Aorta (tissue), 5 donors: ENCODE data around the gene FAM200C. TPM values are rescaled to one million over a fixed set of nuclear protein-coding genes. Genes with fewer than 3 reads are reported as not detected.

ENCODE experiments used
- ATAC-seq: fragments of 200-7000 bp; cut with Tn5 transposase; one replicate; pipeline ENCODE4 v1.9.1; 2022; ENCODE audit warnings: moderate library complexity; ENCODE audit not compliant: low FRiP score
- DNase-seq, 2 donors: peaks; one replicate each; pipeline ENCODE4 v3.0.0-alpha.2; 2020
- H3K27ac ChIP-seq, 2 donors: one replicate each; pipeline ENCODE4 v1.5.1; 2013; ENCODE audit warnings: low read length in 2 of 2, mild to moderate bottlenecking in 2 of 2, moderate library complexity in 2 of 2, control low read depth in 1 of 2, inconsistent platforms in 1 of 2, low read depth in 1 of 2
- H3K27me3 ChIP-seq, 2 donors: one replicate each; pipeline ENCODE4 v1.6.1; 2013; ENCODE audit warnings: control low read depth in 1 of 2, low read length in 1 of 2, mild to moderate bottlenecking in 1 of 2, moderate library complexity in 1 of 2; ENCODE audit not compliant: insufficient read depth in 2 of 2, control insufficient read depth in 1 of 2
- H3K36me3 ChIP-seq, 2 donors: one replicate each; pipeline ENCODE4 v1.6.1; 2013; ENCODE audit warnings: control low read depth in 1 of 2, low read length in 1 of 2, mild to moderate bottlenecking in 1 of 2; ENCODE audit not compliant: insufficient read depth in 2 of 2, control insufficient read depth in 1 of 2
- H3K4me1 ChIP-seq, 2 donors: one replicate each; pipeline ENCODE4 v1.6.1; 2013; ENCODE audit warnings: low read length in 2 of 2, control low read depth in 1 of 2, mild to moderate bottlenecking in 1 of 2, moderate library complexity in 1 of 2; ENCODE audit not compliant: insufficient read depth in 2 of 2, control insufficient read depth in 1 of 2
- H3K4me3 ChIP-seq, 2 donors: one replicate each; pipeline ENCODE4 v1.5.1; 2013; ENCODE audit warnings: low read length in 2 of 2, control low read depth in 1 of 2, mild to moderate bottlenecking in 1 of 2
- H3K9me3 ChIP-seq: one replicate; pipeline ENCODE4 v1.6.1; 2013; ENCODE audit warnings: mild to moderate bottlenecking, low read length; ENCODE audit not compliant: control insufficient read depth
- WGBS, 2 donors: extraction: QIAGEN DNeasy Blood & Tissue Kit; methylation state at CpG; one replicate each; pipeline ENCODE4 v1.1.7; 2013; 5-methylcytosine and 5-hydroxymethylcytosine counted together
- intact Hi-C, 2 donors: fragments of 100-400 bp; cut with DNase I; formaldehyde crosslinking; loops; one replicate each; pipeline versions ENCODE4 v1.14.2 to v1.15.0; 2022
- long read RNA-seq, 2 donors: library from polyadenylated mRNA; unstranded; transcript quantifications; one replicate each; pipeline ENCODE4 v2.0.0, GENCODE V29; 2020 to 2021
- polyA plus RNA-seq, 2 donors: library from polyadenylated mRNA; stranded (reverse); fragments of 200-250 nt; gene quantifications; one replicate each; pipeline ENCODE4 v1.2.3, GENCODE V29; 2013
- total RNA-seq, 2 donors: library from RNA; stranded (reverse); fragmentation: NEBNext Ultra II Directional; extraction: Animal tissue kit (Norgen Biotek cat#: 25700); gene quantifications; one replicate each; pipeline ENCODE4 v1.2.1, GENCODE V29; 2021
- donor health status: healthy with polysubstance abuse.
- donor health status: Bipolar disorder and iron deficiency.
- donor health status: DM: no; HTN: no; CAD: no.
- donor health status: DM: no; HTN: no; CAD: no.
- donor health status: DM: yes; HTN: yes; CAD: no.

The FAM200C gene
- total RNA-seq (1 to 10 TPM; 4.9 to 8.2 TPM), polyA plus RNA-seq (1 to 10 TPM; 3.5 to 6.4 TPM)
- long read RNA-seq, donor 1, transcript ZBED8-201 (2 exons, 2,851 nt): major isoform, 14 of 16 reads
- long read RNA-seq, donor 1, partial matches to known transcripts: 0 of 16 reads
- long read RNA-seq, donor 1, other reads (novel, unspliced or antisense): 2 of 16 reads
- long read RNA-seq, donor 2, transcript ZBED8-201 (2 exons, 2,851 nt): major isoform, 7 of 11 reads
- long read RNA-seq, donor 2, partial matches to known transcripts: 0 of 11 reads
- long read RNA-seq, donor 2, other reads (novel, unspliced or antisense): 2 of 11 reads

GRCh38 chr5:160399402-160400353, at the start of gene FAM200C:
Gene FAM200C, minus strand, starts transcription at chr5:160400054. Its CDS starts 4,564 bp downstream, at chr5:160395490.
- peak within 1 kb of the TSS; percentile 38 to 96 for H3K27ac ChIP-seq
- intact Hi-C loops: loop anchor here (5.0 kb wide), 2 partner anchors 37 to 377 kb away; no protein-coding TSS in a partner anchor

GRCh38 chr5:160449458-160449857, 49.6 kb upstream of the FAM200C start:
- 89 to 94% methylated on average over 3 of the region's 3 CpGs for WGBS, 2 donors
- no peak for ATAC-seq
- no peaks in the 10 kb centered on the region for H3K27me3 ChIP-seq
- DNase-seq: no peak
- H3K4me1 ChIP-seq: no peaks in the 10 kb centered on the region
- H3K9me3 ChIP-seq: peaks cover 3% of the 10 kb centered on the region
- H3K36me3 ChIP-seq: no peaks in the 10 kb centered on the region
- intact Hi-C loops: no loop called here
- no peak overlapping the region for H3K4me3 ChIP-seq
- H3K27ac ChIP-seq: no peak overlapping the region

More at GRCh38 chr5:160399402-160400353, at the start of gene FAM200C:
- 0% methylated on average over 41 of the region's 41 CpGs for WGBS, 2 donors
- Histone ChIP-seq H3K27me3 (no peaks in the 10 kb centered on the region), H3K4me3 (peak within 1 kb of the TSS; percentile 55 to 95), H3K9me3 (no peaks in the 10 kb centered on the region), H3K36me3 (peaks cover 5 to 6% of the 10 kb centered on the region in 2 donors), H3K4me1 (peaks cover 2 to 3% of the 10 kb centered on the region in 2 donors)
- ATAC-seq (peak; percentile 96), DNase-seq (peak; percentile 96)

- no peaks in the 10 kb centered on the region for H3K27me3 ChIP-seq
- peaks cover 3% of the 10 kb centered on the region for H3K9me3 ChIP-seq
- 82 to 83% methylated on average over 1 of the region's 1 CpG for WGBS, 2 donors
- H3K4me3 ChIP-seq: no peak overlapping the region
- DNase-seq (no peak), ATAC-seq (no peak)
- intact Hi-C loops: no loop called here
- H3K27ac ChIP-seq: no peak overlapping the region
- H3K4me1 ChIP-seq: no peaks in the 10 kb centered on the region
- no peaks in the 10 kb centered on the region for H3K36me3 ChIP-seq
Measured at GRCh38 chr5:160448886-160449285, 49.0 kb upstream of the FAM200C start.

- intact Hi-C loops: no loop called here
- H3K9me3 ChIP-seq: peaks cover 3% of the 10 kb centered on the region
- no peak overlapping the region for H3K27ac ChIP-seq
- H3K36me3 ChIP-seq: no peaks in the 10 kb centered on the region
- no peaks in the 10 kb centered on the region for H3K4me1 ChIP-seq
- no peak overlapping the region for H3K4me3 ChIP-seq
- no peak for ATAC-seq
- no peak for DNase-seq
- H3K27me3 ChIP-seq: no peaks in the 10 kb centered on the region
Measured at GRCh38 chr5:160445751-160446150, 45.9 kb upstream of the FAM200C start.

GRCh38 chr5:160445132-160445531, 45.3 kb upstream of the FAM200C start:
- no peaks in the 10 kb centered on the region for H3K27me3 ChIP-seq
- DNase-seq (no peak), ATAC-seq (no peak)
- no peak overlapping the region for H3K27ac ChIP-seq
- H3K4me3 ChIP-seq: no peak overlapping the region
- no peaks in the 10 kb centered on the region for H3K4me1 ChIP-seq
- H3K36me3 ChIP-seq: no peaks in the 10 kb centered on the region
- peaks cover 3% of the 10 kb centered on the region for H3K9me3 ChIP-seq
- intact Hi-C loops: no loop called here
- WGBS, 2 donors: 65 to 72% methylated on average over 1 of the region's 1 CpG

GRCh38 chr5:160444407-160444806, 44.6 kb upstream of the FAM200C start:
- intact Hi-C loops: no loop called here

GRCh38 chr5:160442824-160443431, 43.1 kb upstream of the FAM200C start:
- Histone ChIP-seq H3K27me3 (no peaks in the 10 kb centered on the region), H3K36me3 (no peaks in the 10 kb centered on the region), H3K4me1 (no peaks in the 10 kb centered on the region), H3K9me3 (no peaks in the 10 kb centered on the region), H3K27ac (no peak overlapping the region), H3K4me3 (no peak overlapping the region)
- 71 to 77% methylated on average over 4 of the region's 4 CpGs for WGBS, 2 donors
- intact Hi-C loops: no loop called here
- ATAC-seq (no peak), DNase-seq (no peak)

More at GRCh38 chr5:160444407-160444806, 44.6 kb upstream of the FAM200C start:
- Histone ChIP-seq H3K9me3 (peaks cover 3% of the 10 kb centered on the region), H3K27me3 (no peaks in the 10 kb centered on the region), H3K27ac (no peak overlapping the region), H3K4me3 (no peak overlapping the region), H3K36me3 (no peaks in the 10 kb centered on the region), H3K4me1 (no peaks in the 10 kb centered on the region)
- no peak for ATAC-seq
- WGBS, 2 donors: 85% methylated on average over 1 of the region's 1 CpG
- no peak for DNase-seq

GRCh38 chr5:160441311-160441781, 41.5 kb upstream of the FAM200C start:
- Histone ChIP-seq H3K4me1 (no peaks in the 10 kb centered on the region), H3K27ac (no peak overlapping the region), H3K4me3 (no peak overlapping the region), H3K36me3 (no peaks in the 10 kb centered on the region), H3K9me3 (no peaks in the 10 kb centered on the region), H3K27me3 (no peaks in the 10 kb centered on the region)
- 34 to 81% methylated on average over 1 of the region's 1 CpG for WGBS, 2 donors
- intact Hi-C loops: no loop called here
- no peak for ATAC-seq
- no peak for DNase-seq
